Measurements from ENCODE around the gene SENP3.

Gene SENP3

GRCh38 chr17:7561589-7562207 is at the start of gene SENP3:
Gene SENP3, plus strand, starts transcription at chr17:7561919. Its CDS starts 1,158 bp downstream, at chr17:7563077.
- ATAC-seq (ENCODE audit: low read depth), result peak; percentile 76
- H3K27ac Mint-ChIP-seq, result peak within 1 kb of the TSS; percentile 99
- peak within 1 kb of the TSS; percentile 98 for H3K4me3 Mint-ChIP-seq
- H3K9me3 Mint-ChIP-seq, result no peaks in the 10 kb centered on the region
- H3K4me1 Mint-ChIP-seq, result peaks cover 40% of the 10 kb centered on the region
- H3K36me3 Mint-ChIP-seq, result peaks cover 7% of the 10 kb centered on the region
- peak; percentile 85 to 86 for DNase-seq (ENCODE audit: low spot score in 2 of 2)
- no peaks in the 10 kb centered on the region for H3K27me3 Mint-ChIP-seq

DNA sequence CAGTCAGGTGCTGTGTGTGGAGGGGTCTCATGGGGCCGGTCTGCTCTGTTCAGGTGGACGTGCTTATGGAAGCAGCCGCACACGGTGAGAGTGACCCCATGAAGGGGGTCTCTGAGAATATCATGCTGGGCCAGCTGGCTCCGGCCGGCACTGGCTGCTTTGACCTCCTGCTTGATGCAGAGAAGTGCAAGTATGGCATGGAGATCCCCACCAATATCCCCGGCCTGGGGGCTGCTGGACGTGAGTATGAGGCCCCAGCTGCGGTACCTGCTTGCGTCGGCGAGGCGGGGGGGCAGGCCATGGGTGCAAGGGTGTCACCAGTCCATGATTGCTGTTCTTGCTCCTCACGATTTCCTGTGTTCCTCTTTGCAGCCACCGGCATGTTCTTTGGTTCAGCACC is 49.6 kb upstream of the SENP3 start:
- no peak for DNase-seq (ENCODE audit: low spot score in 2 of 2)
- Mint-ChIP-seq H3K9me3 (no peaks in the 10 kb centered on the region), H3K36me3 (peaks cover 38% of the 10 kb centered on the region), H3K4me1 (no peaks in the 10 kb centered on the region), H3K27ac (no peak overlapping the region), H3K27me3 (no peaks in the 10 kb centered on the region), H3K4me3 (no peak overlapping the region)
- ATAC-seq (ENCODE audit: low read depth), result no peak

- H3K27me3 Mint-ChIP-seq, result no peaks in the 10 kb centered on the region
- no peaks in the 10 kb centered on the region for H3K4me1 Mint-ChIP-seq
- H3K36me3 Mint-ChIP-seq, result peaks cover 38% of the 10 kb centered on the region
- no peaks in the 10 kb centered on the region for H3K9me3 Mint-ChIP-seq
- DNase-seq (ENCODE audit: low spot score in 2 of 2), result no peak
- ATAC-seq (ENCODE audit: low read depth), result no peak
- no peak overlapping the region for H3K4me3 Mint-ChIP-seq
- H3K27ac Mint-ChIP-seq, result peak overlapping the region; percentile 64
Measured at GRCh38 chr17:7512824-7513540, 48.7 kb upstream of the SENP3 start.

- Mint-ChIP-seq H3K4me1 (no peaks in the 10 kb centered on the region), H3K9me3 (no peaks in the 10 kb centered on the region), H3K36me3 (peaks cover 30% of the 10 kb centered on the region), H3K27me3 (no peaks in the 10 kb centered on the region), H3K4me3 (no peak overlapping the region), H3K27ac (peak overlapping the region; percentile 64)
- ATAC-seq (ENCODE audit: low read depth) (no peak), DNase-seq (ENCODE audit: low spot score in 2 of 2) (no peak)
Measured at GRCh38 chr17:7513850-7514419, 47.8 kb upstream of the SENP3 start.

- H3K27ac Mint-ChIP-seq, result no peak overlapping the region
- no peaks in the 10 kb centered on the region for H3K9me3 Mint-ChIP-seq
- peaks cover 18% of the 10 kb centered on the region for H3K36me3 Mint-ChIP-seq
- DNase-seq (ENCODE audit: low spot score in 2 of 2) (no peak), ATAC-seq (ENCODE audit: low read depth) (no peak)
- H3K4me3 Mint-ChIP-seq, result no peak overlapping the region
- H3K4me1 Mint-ChIP-seq, result no peaks in the 10 kb centered on the region
- H3K27me3 Mint-ChIP-seq, result no peaks in the 10 kb centered on the region
Measured at GRCh38 chr17:7515911-7516610, 45.7 kb upstream of the SENP3 start.

GRCh38 chr17:7523033-7523432 is 38.7 kb upstream of the SENP3 start:
- no peak overlapping the region for H3K27ac Mint-ChIP-seq
- no peaks in the 10 kb centered on the region for H3K36me3 Mint-ChIP-seq
- peaks cover 3% of the 10 kb centered on the region for H3K4me1 Mint-ChIP-seq
- no peaks in the 10 kb centered on the region for H3K27me3 Mint-ChIP-seq
- peak; percentile 30 to 40 for DNase-seq (ENCODE audit: low spot score in 2 of 2)
- ATAC-seq (ENCODE audit: low read depth), result peak; percentile 73
- no peaks in the 10 kb centered on the region for H3K9me3 Mint-ChIP-seq
- no peak overlapping the region for H3K4me3 Mint-ChIP-seq

GRCh38 chr17:7528842-7529241 is 32.9 kb upstream of the SENP3 start:
- Mint-ChIP-seq H3K27ac (no peak overlapping the region), H3K4me1 (no peaks in the 10 kb centered on the region), H3K4me3 (no peak overlapping the region), H3K27me3 (no peaks in the 10 kb centered on the region), H3K36me3 (peaks cover 3% of the 10 kb centered on the region), H3K9me3 (peaks cover 6% of the 10 kb centered on the region)
- ATAC-seq (ENCODE audit: low read depth) (no peak), DNase-seq (ENCODE audit: low spot score in 2 of 2) (no peak)

- no peaks in the 10 kb centered on the region for H3K4me1 Mint-ChIP-seq
- no peaks in the 10 kb centered on the region for H3K27me3 Mint-ChIP-seq
- H3K36me3 Mint-ChIP-seq, result peaks cover 3% of the 10 kb centered on the region
- peak overlapping the region; percentile 46 for H3K4me3 Mint-ChIP-seq
- ATAC-seq (ENCODE audit: low read depth) (no peak), DNase-seq (ENCODE audit: low spot score in 2 of 2) (no peak)
- H3K9me3 Mint-ChIP-seq, result peaks cover 6% of the 10 kb centered on the region
- H3K27ac Mint-ChIP-seq, result no peak overlapping the region
Measured at GRCh38 chr17:7530023-7530900, 31.5 kb upstream of the SENP3 start.

DNA sequence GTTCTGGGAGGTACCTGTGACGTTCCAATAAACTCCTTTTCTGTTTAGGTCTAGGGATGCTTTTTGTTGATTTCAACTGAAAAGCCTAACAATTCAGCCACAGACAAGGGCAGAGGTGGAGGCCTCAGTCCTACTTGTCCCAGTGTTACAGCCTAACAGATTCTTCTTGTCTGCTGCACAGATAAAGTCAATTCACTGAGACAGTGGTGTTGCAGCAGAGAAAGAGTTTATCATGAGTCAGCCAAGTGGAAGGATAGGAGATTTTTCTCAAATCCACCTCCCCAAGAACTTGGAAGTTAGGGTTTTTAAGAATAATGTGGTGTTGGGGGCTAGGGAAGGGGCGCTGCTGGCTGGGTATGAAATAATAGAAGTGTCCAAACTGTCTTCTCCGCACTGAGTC is 23.7 kb upstream of the SENP3 start:
- H3K27ac Mint-ChIP-seq, result no peak overlapping the region
- DNase-seq (ENCODE audit: low spot score in 2 of 2) (no peak), ATAC-seq (ENCODE audit: low read depth) (no peak)
- no peaks in the 10 kb centered on the region for H3K27me3 Mint-ChIP-seq
- no peaks in the 10 kb centered on the region for H3K36me3 Mint-ChIP-seq
- H3K4me3 Mint-ChIP-seq, result no peak overlapping the region
- H3K4me1 Mint-ChIP-seq, result no peaks in the 10 kb centered on the region
- H3K9me3 Mint-ChIP-seq, result no peaks in the 10 kb centered on the region

DNA sequence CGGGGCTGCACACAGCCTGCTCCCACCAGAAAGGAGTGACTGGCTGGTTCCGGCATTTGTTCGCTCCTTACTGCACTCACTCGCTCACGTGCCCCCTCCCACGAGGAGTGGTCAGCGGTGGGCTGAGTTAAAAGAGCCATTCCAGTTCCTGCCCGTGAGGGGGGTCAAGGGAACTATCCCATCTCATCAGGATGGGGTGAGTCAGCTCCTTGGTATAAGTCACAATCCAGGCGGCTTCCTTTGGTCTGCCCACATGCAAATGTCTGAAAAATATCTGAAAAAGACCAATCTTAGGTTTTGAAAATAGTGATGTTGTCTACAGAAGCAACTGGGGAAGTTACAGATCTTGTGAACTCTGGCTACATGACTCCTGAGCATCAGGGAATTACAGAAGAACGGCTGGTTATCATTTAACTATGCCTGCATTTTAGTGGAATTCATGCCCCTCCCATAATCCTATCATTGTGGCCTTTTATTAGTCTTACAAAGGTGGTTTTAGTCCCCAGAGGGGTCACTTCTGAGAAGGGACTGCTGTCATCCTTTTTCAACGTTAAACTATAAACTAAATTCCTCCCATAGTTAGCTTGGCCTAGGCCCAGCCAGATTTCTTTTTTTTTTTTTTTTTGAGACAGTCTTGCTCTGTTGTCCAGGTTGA is 22.7 kb upstream of the SENP3 start:
- no peaks in the 10 kb centered on the region for H3K4me1 Mint-ChIP-seq
- no peaks in the 10 kb centered on the region for H3K36me3 Mint-ChIP-seq
- no peaks in the 10 kb centered on the region for H3K9me3 Mint-ChIP-seq
- no peak overlapping the region for H3K4me3 Mint-ChIP-seq
- no peaks in the 10 kb centered on the region for H3K27me3 Mint-ChIP-seq
- DNase-seq (ENCODE audit: low spot score in 2 of 2), result no peak
- ATAC-seq (ENCODE audit: low read depth), result no peak
- no peak overlapping the region for H3K27ac Mint-ChIP-seq

GRCh38 chr17:7541074-7541621 is 20.6 kb upstream of the SENP3 start:
- Mint-ChIP-seq H3K9me3 (no peaks in the 10 kb centered on the region), H3K4me3 (no peak overlapping the region)

GRCh38 chr17:7544911-7545310 is 16.8 kb upstream of the SENP3 start:
- no peaks in the 10 kb centered on the region for H3K9me3 Mint-ChIP-seq
- no peaks in the 10 kb centered on the region for H3K27me3 Mint-ChIP-seq
- no peak for DNase-seq (ENCODE audit: low spot score in 2 of 2)
- no peaks in the 10 kb centered on the region for H3K36me3 Mint-ChIP-seq
- ATAC-seq (ENCODE audit: low read depth), result no peak
- H3K4me3 Mint-ChIP-seq, result no peak overlapping the region
- peaks cover 14% of the 10 kb centered on the region for H3K4me1 Mint-ChIP-seq
- H3K27ac Mint-ChIP-seq, result no peak overlapping the region

More at GRCh38 chr17:7541074-7541621, 20.6 kb upstream of the SENP3 start:
- no peaks in the 10 kb centered on the region for H3K36me3 Mint-ChIP-seq
- DNase-seq (ENCODE audit: low spot score in 2 of 2) (no peak), ATAC-seq (ENCODE audit: low read depth) (no peak)
- H3K27me3 Mint-ChIP-seq, result no peaks in the 10 kb centered on the region
- H3K4me1 Mint-ChIP-seq, result no peaks in the 10 kb centered on the region
- no peak overlapping the region for H3K27ac Mint-ChIP-seq

All from memory B cell (primary cell).